ENCODE data around the gene PTPRM. TPM values are rescaled to one million over a fixed set of nuclear protein-coding genes. Genes with fewer than 3 reads are reported as not detected.

The PTPRM gene
- polyA plus RNA-seq, 3 donors = 0.04 to 2.1 (median 0.66) TPM

DNA sequence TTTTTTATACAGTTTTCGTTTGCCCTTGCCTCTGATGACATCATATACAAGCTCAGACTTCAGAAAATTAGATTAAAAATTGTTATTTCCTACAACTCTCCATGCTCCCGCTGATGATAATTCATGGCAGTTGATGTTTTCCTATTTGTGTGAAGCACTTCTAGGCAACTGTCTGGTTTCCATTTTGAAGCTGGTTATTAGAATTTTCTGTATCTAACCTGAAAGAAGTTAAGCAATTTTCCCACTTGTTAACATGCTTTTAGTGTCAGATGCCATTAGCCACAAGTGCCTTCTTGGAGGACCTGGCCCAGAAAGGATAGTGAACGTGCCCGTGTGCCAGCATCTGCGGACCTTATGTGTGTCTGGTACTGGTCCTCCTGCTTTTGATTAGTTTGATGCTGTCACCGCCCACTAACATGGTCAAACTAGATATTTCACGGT, 694.6 kb downstream of the PTPRM start:
- peaks cover 0 to 4% (median 0%) of the 10 kb centered on the region in 3 donors for H3K27me3 Mint-ChIP-seq (ENCODE audit: low read depth in 3 of 3)
- Histone ChIP-seq H3K27ac (ENCODE audit: low read depth in 1 of 2, low read length in 2 of 2) (no peak overlapping the region), H4K20me1 (ENCODE audit: insufficient read depth, low read length) (no peaks in the 10 kb centered on the region), H3K4me3 (replicated peaks in 1 of 3; ENCODE audit: low read depth in 2 of 3, low read length in 3 of 3) (no peak overlapping the region), H2AFZ (ENCODE audit: insufficient read depth, low read depth, low read length, poor library complexity, severe bottlenecking) (no peak overlapping the region), H3K9ac (ENCODE audit: insufficient read depth, low read length, poor library complexity, severe bottlenecking) (no peak overlapping the region), H3K36me3 (replicated peaks in 1 of 2; ENCODE audit: control insufficient read depth in 1 of 2, insufficient read depth in 2 of 2, low read length in 2 of 2) (no peaks in the 10 kb centered on the region), H3K4me1 (ENCODE audit: control insufficient read depth in 1 of 2, insufficient read depth in 2 of 2, low read length in 2 of 2) (no peaks in the 10 kb centered on the region), H3K79me2 (ENCODE audit: insufficient read depth, low read length) (no peaks in the 10 kb centered on the region), H3K4me2 (replicated peaks; ENCODE audit: extremely low read depth, low read length, poor library complexity, severe bottlenecking) (no peak overlapping the region), H3K9me3 (replicated peaks in 1 of 2; ENCODE audit: control insufficient read depth in 1 of 2, insufficient read depth in 1 of 2, low read length in 2 of 2) (no peaks in the 10 kb centered on the region), H3K27me3 (ENCODE audit: control insufficient read depth in 2 of 2, insufficient read depth in 2 of 2, low read length in 2 of 2) (no peaks in the 10 kb centered on the region)
- TF ChIP-seq, protein P1, sequence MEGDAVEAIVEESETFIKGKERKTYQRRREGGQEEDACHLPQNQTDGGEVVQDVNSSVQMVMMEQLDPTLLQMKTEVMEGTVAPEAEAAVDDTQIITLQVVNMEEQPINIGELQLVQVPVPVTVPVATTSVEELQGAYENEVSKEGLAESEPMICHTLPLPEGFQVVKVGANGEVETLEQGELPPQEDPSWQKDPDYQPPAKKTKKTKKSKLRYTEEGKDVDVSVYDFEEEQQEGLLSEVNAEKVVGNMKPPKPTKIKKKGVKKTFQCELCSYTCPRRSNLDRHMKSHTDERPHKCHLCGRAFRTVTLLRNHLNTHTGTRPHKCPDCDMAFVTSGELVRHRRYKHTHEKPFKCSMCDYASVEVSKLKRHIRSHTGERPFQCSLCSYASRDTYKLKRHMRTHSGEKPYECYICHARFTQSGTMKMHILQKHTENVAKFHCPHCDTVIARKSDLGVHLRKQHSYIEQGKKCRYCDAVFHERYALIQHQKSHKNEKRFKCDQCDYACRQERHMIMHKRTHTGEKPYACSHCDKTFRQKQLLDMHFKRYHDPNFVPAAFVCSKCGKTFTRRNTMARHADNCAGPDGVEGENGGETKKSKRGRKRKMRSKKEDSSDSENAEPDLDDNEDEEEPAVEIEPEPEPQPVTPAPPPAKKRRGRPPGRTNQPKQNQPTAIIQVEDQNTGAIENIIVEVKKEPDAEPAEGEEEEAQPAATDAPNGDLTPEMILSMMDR (IDR thresholded peaks at IDR 0.05) = no peak
- H3K9me3 Mint-ChIP-seq = peaks cover 0 to 4% (median 0%) of the 10 kb centered on the region in 7 donors
- H3K27ac Mint-ChIP-seq = no peak overlapping the region
- 96% methylated on average over 5 of the region's 7 CpGs for WGBS (ENCODE audit: insufficient coverage)
- intact Hi-C loops (cut with micrococcal nuclease) = no loop called here
- no peak for DNase-seq
- no peak overlapping the region for H3K4me3 Mint-ChIP-seq
- H3K36me3 Mint-ChIP-seq = no peaks in the 10 kb centered on the region
- no peaks in the 10 kb centered on the region for H3K4me1 Mint-ChIP-seq

DNA sequence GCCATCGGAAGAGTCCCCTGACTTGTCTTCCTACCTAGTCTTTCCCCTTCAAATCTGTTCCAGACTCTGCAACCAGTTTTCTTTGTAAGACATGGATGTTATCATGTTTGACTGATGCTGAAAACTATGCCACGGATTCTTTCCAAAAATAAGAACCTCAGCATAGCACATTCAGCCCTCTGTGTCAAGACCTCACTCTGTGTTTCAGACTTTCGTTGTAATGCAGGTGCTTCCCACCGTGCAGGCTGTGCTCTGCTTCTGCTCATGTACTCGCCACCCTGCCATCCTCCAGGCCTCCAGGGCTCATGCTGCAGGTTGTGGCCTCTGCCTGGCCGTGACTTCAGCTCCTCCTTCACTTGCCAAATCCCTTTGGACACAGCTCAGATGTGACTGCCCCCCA, 695.1 kb downstream of the PTPRM start:
- Histone ChIP-seq H3K4me2 (replicated peaks; ENCODE audit: extremely low read depth, low read length, poor library complexity, severe bottlenecking) (no peak overlapping the region), H3K4me3 (replicated peaks in 1 of 3; ENCODE audit: low read depth in 2 of 3, low read length in 3 of 3) (no peak overlapping the region), H3K9ac (ENCODE audit: insufficient read depth, low read length, poor library complexity, severe bottlenecking) (no peak overlapping the region), H3K27ac (ENCODE audit: low read depth in 1 of 2, low read length in 2 of 2) (no peak overlapping the region), H3K36me3 (replicated peaks in 1 of 2; ENCODE audit: control insufficient read depth in 1 of 2, insufficient read depth in 2 of 2, low read length in 2 of 2) (no peaks in the 10 kb centered on the region), H4K20me1 (ENCODE audit: insufficient read depth, low read length) (no peaks in the 10 kb centered on the region), H3K4me1 (ENCODE audit: control insufficient read depth in 1 of 2, insufficient read depth in 2 of 2, low read length in 2 of 2) (no peaks in the 10 kb centered on the region), H2AFZ (ENCODE audit: insufficient read depth, low read depth, low read length, poor library complexity, severe bottlenecking) (no peak overlapping the region), H3K79me2 (ENCODE audit: insufficient read depth, low read length) (no peaks in the 10 kb centered on the region), H3K27me3 (ENCODE audit: control insufficient read depth in 2 of 2, insufficient read depth in 2 of 2, low read length in 2 of 2) (no peaks in the 10 kb centered on the region), H3K9me3 (replicated peaks in 1 of 2; ENCODE audit: control insufficient read depth in 1 of 2, insufficient read depth in 1 of 2, low read length in 2 of 2) (no peaks in the 10 kb centered on the region)
- H3K9me3 Mint-ChIP-seq = peaks cover 0 to 4% (median 0%) of the 10 kb centered on the region in 7 donors
- no peaks in the 10 kb centered on the region for H3K4me1 Mint-ChIP-seq
- DNase-seq = no peak
- H3K36me3 Mint-ChIP-seq = no peaks in the 10 kb centered on the region
- no peak overlapping the region for H3K4me3 Mint-ChIP-seq
- peaks cover 0 to 4% (median 0%) of the 10 kb centered on the region in 3 donors for H3K27me3 Mint-ChIP-seq (ENCODE audit: low read depth in 3 of 3)
- 89% methylated on average over 5 of the region's 6 CpGs for WGBS (ENCODE audit: insufficient coverage)
- H3K27ac Mint-ChIP-seq = no peak overlapping the region
- TF ChIP-seq, protein P1 (IDR thresholded peaks at IDR 0.05) = no peak
- intact Hi-C loops (cut with micrococcal nuclease) = no loop called here
